Ovary (tissue), 9 donors: ENCODE measurements around the gene PPP1R1A. TPM values are rescaled to one million over a fixed set of nuclear protein-coding genes. Genes with fewer than 3 reads are reported as not detected.

Experiments used
- DNase-seq, 5 donors: peaks; one replicate each; pipeline ENCODE4 v3.0.0-alpha.2; 2019 to 2020
- H3K27ac ChIP-seq, 2 donors: fragments of 200-600 bp; one replicate each; pipeline versions ENCODE4 v1.5.1 to v1.8.0; 2019 to 2022
- H3K27me3 ChIP-seq: fragments of 200-600 bp; one replicate; pipeline ENCODE4 v1.8.0; 2022
- H3K36me3 ChIP-seq: fragments of 200-600 bp; sonication (generic); one replicate; pipeline ENCODE4 v1.5.1; 2019
- H3K4me1 ChIP-seq: one replicate; pipeline ENCODE4 v1.8.1; 2013; ENCODE audit warnings: mild to moderate bottlenecking, moderate library complexity; ENCODE audit not compliant: insufficient read depth
- H3K4me3 ChIP-seq: fragments of 200-600 bp; sonication (generic); one replicate; pipeline ENCODE4 v1.5.1; 2017
- H3K9me3 ChIP-seq, 2 donors: fragments of 200-600 bp in 1 of 2; sonication (generic) in 1 of 2; one replicate each; pipeline versions ENCODE4 v1.5.1 to v1.8.1; 2013 to 2019; ENCODE audit warnings: mild to moderate bottlenecking in 1 of 2, moderate library complexity in 1 of 2
- EP300 ChIP-seq: sonication (generic); formaldehyde crosslinking; IDR thresholded peaks from one replicate; pipeline ENCODE4 v1.6.1; 2017; ENCODE audit warnings: antibody characterized with exemption
- POLR2A ChIP-seq: fragments of 450-650 bp; IDR thresholded peaks from one replicate; pipeline ENCODE4 v1.6.1; 2017; ENCODE audit warnings: antibody characterized with exemption, mild to moderate bottlenecking, moderate library complexity
- WGBS, 3 donors: extraction: QIAGEN DNeasy Blood & Tissue Kit in 1 of 3; methylation state at CpG; one replicate each; pipeline versions ENCODE4 v1.1.5 to v1.1.7; 2013 to 2017; 5-methylcytosine and 5-hydroxymethylcytosine counted together
- intact Hi-C, 4 donors: fragments of 100-400 bp; cut with DNase I; formaldehyde crosslinking; loops; one replicate each; pipeline versions ENCODE4 v1.11.0 to v1.15.1; 2022 to 2023
- polyA plus RNA-seq, 2 donors: library from polyadenylated mRNA; stranded (reverse); fragments of 200-250 nt in 1 of 2; fragments of 350-450 nt in 1 of 2; fragmentation: Illumina TruSeq in 1 of 2; extraction: RNeasy Lipid Tissue Mini Kit (QIAGEN cat#74804) in 1 of 2; gene quantifications; one replicate each; pipeline ENCODE4 v1.2.3, GENCODE V29; 2013 to 2014
- total RNA-seq, 7 donors: library from RNA; depleted of rRNA in 2 of 7; stranded (reverse); fragments of >200 nt in 2 of 7; fragmentation: NEBNext Ultra II Directional in 3 of 7; extraction: Animal tissue kit (Norgen Biotek cat#: 25700) in 3 of 7; gene quantifications; one replicate each; pipeline versions ENCODE4 v1.1.0 to v1.2.4, GENCODE V29; 2016 to 2023
- TF ChIP-seq, protein P1 (sequence below), 3 donors: fragments of 450-650 bp in 2 of 3; fragments of 200-600 bp in 1 of 3; IDR thresholded peaks; one replicate each; pipeline versions ENCODE4 v1.5.1 to v1.8.0; 2016 to 2022; ENCODE audit warnings: antibody characterized with exemption in 3 of 3, mild to moderate bottlenecking in 1 of 3
- donor health status: DM: no; HTN: no; CAD: no; lungs with moderate emphysema.
- donor health status: DM: no; HTN: no; CAD: no.
- donor health status: Bipolar disorder and iron deficiency.
- donor health status: DM: yes; HTN: yes; CAD: no.
- donor health status: DM: no; HTN: no; CAD: no.
- donor health status: DM: yes; HTN: yes; CAD: no.

PPP1R1A gene
- total and polyA plus RNA-seq, 9 donors, result 2.0 to 25.2 (median 6.2) TPM

DNA sequence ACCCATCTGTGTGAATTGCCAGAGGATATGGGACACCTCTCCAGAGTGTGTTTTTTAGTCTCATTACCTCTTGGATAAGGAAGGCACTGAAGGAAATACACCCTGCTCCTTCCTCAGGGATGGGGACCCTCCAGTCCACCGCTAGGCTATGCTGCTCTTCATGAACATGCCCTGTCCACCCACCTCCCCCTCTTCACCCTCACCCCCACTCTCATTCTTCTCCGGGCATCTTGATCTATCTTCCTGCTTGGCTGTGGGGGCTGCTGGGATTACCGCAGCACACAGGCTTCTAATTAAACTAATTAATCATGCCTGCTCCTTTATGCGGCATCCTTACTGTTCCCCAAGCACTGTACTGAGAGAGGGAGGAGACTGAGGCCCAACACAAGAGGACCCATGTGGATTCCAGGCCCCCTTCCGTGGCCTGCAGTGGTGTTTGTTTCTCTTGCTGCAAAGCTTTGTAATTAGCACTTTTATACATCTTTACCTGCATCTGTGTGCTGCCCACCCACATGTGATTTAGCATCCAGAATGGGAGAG lies 46.6 kb downstream of the PPP1R1A start:
- Histone ChIP-seq H3K9me3 (no peaks in the 10 kb centered on the region), H3K4me3 (no peak overlapping the region), H3K4me1 (no peaks in the 10 kb centered on the region), H3K36me3 (no peaks in the 10 kb centered on the region), H3K27ac (no peak overlapping the region), H3K27me3 (no peaks in the 10 kb centered on the region)
- intact Hi-C loops, result no loop called here
- WGBS, 3 donors, result 37 to 42% (median 38%) methylated on average over 5 of the region's 5 CpGs
- no peak for TF ChIP-seq POLR2A
- TF ChIP-seq, protein P1, sequence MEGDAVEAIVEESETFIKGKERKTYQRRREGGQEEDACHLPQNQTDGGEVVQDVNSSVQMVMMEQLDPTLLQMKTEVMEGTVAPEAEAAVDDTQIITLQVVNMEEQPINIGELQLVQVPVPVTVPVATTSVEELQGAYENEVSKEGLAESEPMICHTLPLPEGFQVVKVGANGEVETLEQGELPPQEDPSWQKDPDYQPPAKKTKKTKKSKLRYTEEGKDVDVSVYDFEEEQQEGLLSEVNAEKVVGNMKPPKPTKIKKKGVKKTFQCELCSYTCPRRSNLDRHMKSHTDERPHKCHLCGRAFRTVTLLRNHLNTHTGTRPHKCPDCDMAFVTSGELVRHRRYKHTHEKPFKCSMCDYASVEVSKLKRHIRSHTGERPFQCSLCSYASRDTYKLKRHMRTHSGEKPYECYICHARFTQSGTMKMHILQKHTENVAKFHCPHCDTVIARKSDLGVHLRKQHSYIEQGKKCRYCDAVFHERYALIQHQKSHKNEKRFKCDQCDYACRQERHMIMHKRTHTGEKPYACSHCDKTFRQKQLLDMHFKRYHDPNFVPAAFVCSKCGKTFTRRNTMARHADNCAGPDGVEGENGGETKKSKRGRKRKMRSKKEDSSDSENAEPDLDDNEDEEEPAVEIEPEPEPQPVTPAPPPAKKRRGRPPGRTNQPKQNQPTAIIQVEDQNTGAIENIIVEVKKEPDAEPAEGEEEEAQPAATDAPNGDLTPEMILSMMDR (IDR thresholded peaks at IDR 0.05), result no peak
- no peak for TF ChIP-seq EP300
- DNase-seq, result no peak

DNA sequence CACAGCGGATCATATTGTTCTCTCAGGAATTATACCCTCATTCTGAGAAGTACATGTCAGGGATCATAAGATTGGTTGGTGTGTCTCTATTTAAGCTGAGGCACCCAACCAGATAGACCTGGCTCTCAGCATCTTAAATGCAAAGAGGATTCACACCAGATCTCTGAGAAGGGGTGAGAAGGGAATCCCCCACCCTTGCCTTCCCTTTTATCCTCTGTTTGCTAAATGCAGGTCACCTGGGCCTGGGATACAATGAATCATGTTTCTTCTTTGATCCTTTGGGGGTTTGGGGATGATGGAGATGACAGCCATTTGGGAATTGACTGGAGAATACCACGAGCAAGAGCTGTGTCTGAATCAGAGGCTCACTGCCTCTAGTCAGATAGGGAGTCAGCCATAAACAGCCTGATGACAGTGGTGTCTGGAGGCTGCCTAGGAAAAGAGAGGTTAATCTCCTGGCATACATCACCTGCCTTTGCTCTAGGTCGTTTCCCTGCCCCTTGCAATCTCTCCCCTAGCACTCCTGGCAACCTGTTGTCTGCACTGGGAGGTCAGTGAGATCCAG lies 50.2 kb downstream of the PPP1R1A start:
- Histone ChIP-seq H3K27me3 (no peaks in the 10 kb centered on the region), H3K4me3 (no peak overlapping the region), H3K27ac (no peak overlapping the region), H3K9me3 (no peaks in the 10 kb centered on the region), H3K36me3 (no peaks in the 10 kb centered on the region), H3K4me1 (no peaks in the 10 kb centered on the region)
- no peak for TF ChIP-seq POLR2A
- no peak for TF ChIP-seq EP300
- TF ChIP-seq, protein P1 (IDR thresholded peaks at IDR 0.05), result no peak
- WGBS, 3 donors, result 49 to 60% (median 55%) methylated on average over 3 of the region's 3 CpGs
- intact Hi-C loops, result no loop called here
- DNase-seq, result no peak

DNA sequence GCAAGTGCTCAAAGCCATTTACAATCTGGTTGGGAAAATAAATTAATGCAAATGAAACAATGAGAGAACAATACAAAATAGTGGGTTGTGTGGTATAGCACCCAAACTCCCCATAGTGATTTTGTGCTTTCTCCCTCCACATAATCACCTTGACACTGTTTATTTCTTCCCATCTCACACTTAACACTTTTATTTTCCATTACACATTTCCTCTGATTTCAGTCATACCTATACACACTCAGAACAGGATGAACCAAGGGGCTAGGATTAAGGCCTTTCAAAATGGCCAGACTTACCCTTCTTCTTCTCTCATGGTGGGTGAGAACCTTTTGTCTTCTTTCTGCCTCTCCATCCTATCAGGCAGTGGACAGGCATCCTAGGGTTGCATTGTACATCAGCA lies 53.0 kb downstream of the PPP1R1A start:
- TF ChIP-seq, protein P1 (IDR thresholded peaks at IDR 0.05), result no peak
- no peak for TF ChIP-seq POLR2A
- no peak for TF ChIP-seq EP300
- intact Hi-C loops, result no loop called here

DNA sequence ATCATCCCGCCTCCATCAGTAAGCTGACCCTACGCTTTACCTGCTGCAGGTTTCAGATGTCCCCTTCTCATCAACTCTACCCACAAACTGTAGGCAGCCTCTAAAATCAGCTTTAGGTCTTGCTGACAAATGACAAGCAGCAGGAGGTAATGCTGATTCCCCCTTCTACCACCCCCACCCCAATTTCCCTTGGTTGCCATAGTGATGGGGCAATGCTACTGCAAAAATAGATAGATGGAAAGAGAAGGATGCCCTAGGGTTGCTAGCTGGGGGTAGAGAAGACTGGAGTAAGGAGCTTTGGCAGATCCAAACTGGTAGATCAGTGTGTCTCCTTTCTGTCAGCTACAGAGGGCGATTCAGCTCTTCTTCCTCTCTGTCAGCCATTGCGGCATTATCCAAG lies 58.9 kb downstream of the PPP1R1A start:
- Histone ChIP-seq H3K4me3 (no peak overlapping the region), H3K36me3 (no peaks in the 10 kb centered on the region), H3K27ac (no peak overlapping the region), H3K27me3 (no peaks in the 10 kb centered on the region), H3K9me3 (no peaks in the 10 kb centered on the region), H3K4me1 (no peaks in the 10 kb centered on the region)
- no peak for DNase-seq
- intact Hi-C loops, result no loop called here
- WGBS, 3 donors, result 87 to 95% (median 89%) methylated on average over 4 of the region's 4 CpGs
- TF ChIP-seq EP300 (no peak), POLR2A (no peak)
- TF ChIP-seq, protein P1 (IDR thresholded peaks at IDR 0.05), result no peak

More for the DNA sequence above, 53.0 kb downstream of the PPP1R1A start:
- H3K27me3 ChIP-seq, result no peaks in the 10 kb centered on the region
- no peak overlapping the region for H3K27ac ChIP-seq
- H3K4me3 ChIP-seq, result no peak overlapping the region
- H3K36me3 ChIP-seq, result no peaks in the 10 kb centered on the region
- no peaks in the 10 kb centered on the region for H3K4me1 ChIP-seq
- H3K9me3 ChIP-seq, result no peaks in the 10 kb centered on the region
- no peak for DNase-seq

Other genes starting within 250 kb of the PPP1R1A start
- 1 to 10 TPM in 2 of 7 donors, under 1 TPM in 5; 0.12 to 3.1 (median 0.43) TPM for gene GPR84, start 224.2 kb downstream of the PPP1R1A start, total RNA-seq
- under 1 TPM; 0.22 to 0.42 TPM for gene GPR84, start 224.2 kb downstream of the PPP1R1A start, polyA plus RNA-seq
- gene ZNF385A, start 203.9 kb downstream of the PPP1R1A start, total RNA-seq, result 10 to 100 TPM in 1 of 7 donors, 1 to 10 TPM in 6; 4.3 to 30.5 (median 6.5) TPM
- gene ZNF385A, start 203.9 kb downstream of the PPP1R1A start, polyA plus RNA-seq, result 1 to 10 TPM; 3.6 to 4.5 TPM
- 10 to 100 TPM; 32.6 to 82.5 (median 41.5) TPM for gene ITGA5, start 169.4 kb downstream of the PPP1R1A start, total RNA-seq
- gene ITGA5, start 169.4 kb downstream of the PPP1R1A start, polyA plus RNA-seq, result 10 to 100 TPM; 37.4 to 100.0 TPM
- under 1 TPM in 2 of 7 donors, not detected in 5; 0.54 to 0.55 TPM for gene GTSF1, start 115.1 kb downstream of the PPP1R1A start, total RNA-seq
- 1 to 10 TPM in 1 of 2 donors, under 1 TPM in 1; 0.85 to 1.0 TPM for gene GTSF1, start 115.1 kb downstream of the PPP1R1A start, polyA plus RNA-seq
- 10 to 100 TPM in 2 of 7 donors, 1 to 10 TPM in 5; 3.7 to 16.4 (median 5.2) TPM for gene NCKAP1L, start 90.9 kb downstream of the PPP1R1A start, total RNA-seq
- gene NCKAP1L, start 90.9 kb downstream of the PPP1R1A start, polyA plus RNA-seq, result 10 to 100 TPM in 1 of 2 donors, 1 to 10 TPM in 1; 1.8 to 24.5 TPM
- gene PDE1B, start 39.1 kb downstream of the PPP1R1A start, total RNA-seq, result 10 to 100 TPM; 12.5 to 33.3 (median 22.7) TPM
- gene PDE1B, start 39.1 kb downstream of the PPP1R1A start, polyA plus RNA-seq, result 10 to 100 TPM; 19.2 to 35.4 TPM
- not detected for gene LACRT, start 46.2 kb upstream of the PPP1R1A start, total RNA-seq
- gene LACRT, start 46.2 kb upstream of the PPP1R1A start, polyA plus RNA-seq, result not detected
- not detected for gene DCD, start 59.7 kb upstream of the PPP1R1A start, total RNA-seq
- gene DCD, start 59.7 kb upstream of the PPP1R1A start, polyA plus RNA-seq, result not detected